GM18909 (cell line): ENCODE measurements around the gene GSG1L.

ENCODE experiments used
- ATAC-seq: cut with Tn5 transposase; IDR thresholded peaks from one replicate; pipeline ENCODE4 v1.9.1; 2021; ENCODE audit warnings: mild to moderate bottlenecking; ENCODE audit not compliant: unreplicated experiment, poor library complexity

Gene GSG1L

GRCh38 chr16:28063591-28064061 lies at the start of gene GSG1L:
Gene GSG1L (minus strand): TSS chr16:28063714. CDS start chr16:28063424, 290 bp downstream.
- ATAC-seq = no peak

GRCh38 chr16:28112908-28113307 lies 49.4 kb upstream of the GSG1L start:
- ATAC-seq = no peak

GRCh38 chr16:28110977-28111376 lies 47.5 kb upstream of the GSG1L start:
- ATAC-seq = no peak

GRCh38 chr16:28110479-28110878 lies 47.0 kb upstream of the GSG1L start:
- ATAC-seq = no peak

GRCh38 chr16:28110074-28110473 lies 46.6 kb upstream of the GSG1L start:
- no peak for ATAC-seq

GRCh38 chr16:28108590-28109247 lies 45.2 kb upstream of the GSG1L start:
- no peak for ATAC-seq

- ATAC-seq = no peak
These were observed 43.7 kb upstream of the GSG1L start for GRCh38 chr16:28107232-28107631.

- ATAC-seq = no peak
These were observed 43.1 kb upstream of the GSG1L start for GRCh38 chr16:28106467-28107215.

GRCh38 chr16:28105954-28106353 lies 42.4 kb upstream of the GSG1L start:
- no peak for ATAC-seq

GRCh38 chr16:28105297-28105696 lies 41.8 kb upstream of the GSG1L start:
- ATAC-seq = no peak

- ATAC-seq = no peak
These were observed 40.9 kb upstream of the GSG1L start for GRCh38 chr16:28104404-28104803.

GRCh38 chr16:28103516-28104170 lies 40.1 kb upstream of the GSG1L start:
- no peak for ATAC-seq

GRCh38 chr16:28101533-28101890 lies 38.0 kb upstream of the GSG1L start:
- ATAC-seq = no peak

GRCh38 chr16:28100810-28101532 lies 37.5 kb upstream of the GSG1L start:
- ATAC-seq = no peak

GRCh38 chr16:28098959-28099945 lies 35.7 kb upstream of the GSG1L start:
- ATAC-seq = no peak

GRCh38 chr16:28098171-28098958 lies 34.9 kb upstream of the GSG1L start:
- ATAC-seq = no peak

GRCh38 chr16:28096983-28097899 lies 33.7 kb upstream of the GSG1L start:
- ATAC-seq = no peak

- no peak for ATAC-seq
These were observed 29.8 kb upstream of the GSG1L start for GRCh38 chr16:28093385-28093725.
